Activated CD4-positive, alpha-beta T cell treated with anti-CD3 and anti-CD28 coated beads, Interleukin-10, Interleukin-2, amounts not matched to agents 100 ng/mL and 50 ng/mL, durations not matched to agents 16 hours and 8 hours (primary cell): ENCODE measurements around the gene STAT4.

Experiments
- DNase-seq: peaks from one replicate; pipeline ENCODE4 v3.0.0-alpha.2; 2020

The STAT4 gene, protein sequence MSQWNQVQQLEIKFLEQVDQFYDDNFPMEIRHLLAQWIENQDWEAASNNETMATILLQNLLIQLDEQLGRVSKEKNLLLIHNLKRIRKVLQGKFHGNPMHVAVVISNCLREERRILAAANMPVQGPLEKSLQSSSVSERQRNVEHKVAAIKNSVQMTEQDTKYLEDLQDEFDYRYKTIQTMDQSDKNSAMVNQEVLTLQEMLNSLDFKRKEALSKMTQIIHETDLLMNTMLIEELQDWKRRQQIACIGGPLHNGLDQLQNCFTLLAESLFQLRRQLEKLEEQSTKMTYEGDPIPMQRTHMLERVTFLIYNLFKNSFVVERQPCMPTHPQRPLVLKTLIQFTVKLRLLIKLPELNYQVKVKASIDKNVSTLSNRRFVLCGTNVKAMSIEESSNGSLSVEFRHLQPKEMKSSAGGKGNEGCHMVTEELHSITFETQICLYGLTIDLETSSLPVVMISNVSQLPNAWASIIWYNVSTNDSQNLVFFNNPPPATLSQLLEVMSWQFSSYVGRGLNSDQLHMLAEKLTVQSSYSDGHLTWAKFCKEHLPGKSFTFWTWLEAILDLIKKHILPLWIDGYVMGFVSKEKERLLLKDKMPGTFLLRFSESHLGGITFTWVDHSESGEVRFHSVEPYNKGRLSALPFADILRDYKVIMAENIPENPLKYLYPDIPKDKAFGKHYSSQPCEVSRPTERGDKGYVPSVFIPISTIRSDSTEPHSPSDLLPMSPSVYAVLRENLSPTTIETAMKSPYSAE

DNA sequence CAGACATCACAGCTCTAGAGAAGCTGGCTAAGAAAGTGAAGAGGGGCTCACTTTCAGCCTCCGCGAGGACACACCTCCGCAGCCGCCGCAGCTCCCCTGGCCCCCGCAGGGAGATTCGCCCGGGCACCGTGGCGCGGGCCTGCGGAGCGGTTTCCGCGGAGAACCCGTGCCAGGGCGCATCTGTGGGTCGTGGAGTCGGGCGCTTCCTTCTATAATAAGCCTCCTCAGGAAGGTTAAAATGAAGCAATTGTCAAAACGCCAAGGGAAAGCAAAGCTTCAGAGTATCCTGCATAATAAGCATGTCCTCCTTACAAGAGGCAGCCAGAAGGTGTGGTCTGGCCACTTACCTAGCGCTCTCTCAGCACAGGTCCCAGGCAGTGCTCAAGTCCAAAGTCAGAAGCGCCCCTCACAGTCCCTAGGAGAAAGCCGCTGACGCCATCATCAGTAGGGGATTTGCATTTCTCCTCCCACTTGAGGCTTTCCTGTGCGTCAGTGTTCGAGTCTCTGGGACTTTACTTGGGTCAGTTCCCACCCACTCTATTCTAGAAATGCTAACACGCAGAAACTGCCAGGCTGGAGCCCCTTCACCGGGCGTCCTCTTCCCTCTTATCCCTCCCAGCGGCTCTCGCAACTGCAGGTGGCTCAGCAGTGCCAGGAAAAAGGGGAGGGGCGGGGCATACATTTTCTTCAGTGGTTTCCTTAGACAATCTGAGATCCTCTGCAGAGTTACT is at the start of gene STAT4:
TSS of gene STAT4 (minus strand) at position 395 of the 731 bp plus-strand sequence. CDS start 2,791 bp downstream, outside the sequence.
- peak; percentile 85 for DNase-seq

DNA sequence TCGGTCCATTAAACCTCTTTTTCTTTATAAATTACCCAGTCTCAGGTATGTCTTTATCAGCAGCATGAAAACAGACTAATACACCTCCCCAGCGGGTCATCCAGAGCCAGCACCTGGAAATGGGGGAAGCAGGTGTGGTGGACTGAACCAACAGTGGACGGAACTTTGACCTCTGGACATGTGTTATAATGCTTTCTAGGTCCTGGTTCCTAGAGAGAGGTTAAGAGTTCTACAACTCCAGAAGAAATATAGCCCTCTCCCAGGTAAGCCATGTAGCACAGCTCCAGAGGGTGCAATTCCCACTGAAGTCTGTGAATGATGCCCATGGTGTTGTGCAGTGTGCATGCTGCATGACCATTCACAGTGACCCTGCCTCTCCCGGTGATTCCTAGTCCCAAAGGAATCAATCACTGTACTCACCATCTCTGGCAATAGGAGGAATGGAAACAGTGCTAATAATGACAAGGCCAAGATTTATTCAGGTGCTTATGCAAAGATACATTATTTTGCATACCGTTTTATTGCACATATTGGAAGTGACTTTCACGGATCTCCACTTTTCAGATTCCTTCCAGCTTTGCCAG is 49.2 kb upstream of the STAT4 start:
- DNase-seq = no peak

DNA sequence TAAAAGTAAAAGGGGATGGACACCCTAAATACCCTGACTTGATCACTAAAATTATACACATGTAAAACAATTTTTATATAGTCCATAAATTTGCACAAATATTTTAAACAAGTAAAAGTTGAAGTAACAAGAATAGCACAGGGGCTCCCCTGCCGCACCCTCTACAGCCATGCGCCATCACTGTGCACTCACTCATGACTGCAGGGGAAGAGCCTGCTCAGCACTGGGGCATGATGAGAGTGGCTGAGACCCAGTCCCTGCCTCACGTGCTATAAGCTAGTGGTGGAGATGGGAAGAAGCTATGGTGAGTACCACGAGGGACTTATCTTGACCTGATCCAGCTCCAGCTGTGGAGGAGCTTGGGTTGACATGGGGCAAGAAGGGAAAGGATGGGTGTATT is 47.5 kb upstream of the STAT4 start:
- no peak for DNase-seq

DNA sequence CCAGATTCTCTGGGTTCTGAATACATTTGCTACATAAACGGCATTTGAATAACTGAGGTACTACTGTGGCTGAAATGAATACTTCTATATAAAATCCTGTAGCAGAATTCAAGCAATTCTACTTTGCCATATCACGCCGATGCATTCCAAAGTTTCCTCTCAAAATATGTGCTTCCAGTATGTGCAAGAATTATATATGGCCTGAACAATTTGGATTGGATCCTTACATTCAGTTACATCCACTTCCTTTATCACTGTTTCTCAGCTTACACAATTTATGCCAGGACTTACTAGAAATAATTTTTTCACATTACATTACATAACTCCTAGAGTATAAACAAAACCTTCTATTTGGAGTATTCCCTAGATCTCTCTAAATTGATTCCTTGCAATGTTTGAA is 46.3 kb upstream of the STAT4 start:
- no peak for DNase-seq

DNA sequence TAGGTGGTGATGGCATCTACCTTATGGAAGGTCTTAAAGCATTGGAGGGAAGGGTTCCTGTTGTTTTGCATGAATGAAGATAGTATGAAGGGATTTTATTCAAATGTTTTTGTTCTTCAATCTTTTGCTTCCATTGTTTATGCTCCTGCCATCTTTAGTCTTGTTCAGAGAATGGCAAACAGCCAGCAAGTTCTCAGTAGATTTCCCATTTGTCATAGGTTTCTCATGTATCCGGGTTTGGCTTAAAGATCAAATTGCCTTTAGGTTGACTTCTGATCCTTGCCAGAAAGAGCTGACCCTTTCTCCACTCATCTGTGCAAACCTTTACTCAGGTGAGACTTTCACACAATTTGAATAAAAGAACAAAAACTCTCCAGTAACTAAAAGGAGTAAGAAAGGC is 44.2 kb upstream of the STAT4 start:
- DNase-seq = no peak

DNA sequence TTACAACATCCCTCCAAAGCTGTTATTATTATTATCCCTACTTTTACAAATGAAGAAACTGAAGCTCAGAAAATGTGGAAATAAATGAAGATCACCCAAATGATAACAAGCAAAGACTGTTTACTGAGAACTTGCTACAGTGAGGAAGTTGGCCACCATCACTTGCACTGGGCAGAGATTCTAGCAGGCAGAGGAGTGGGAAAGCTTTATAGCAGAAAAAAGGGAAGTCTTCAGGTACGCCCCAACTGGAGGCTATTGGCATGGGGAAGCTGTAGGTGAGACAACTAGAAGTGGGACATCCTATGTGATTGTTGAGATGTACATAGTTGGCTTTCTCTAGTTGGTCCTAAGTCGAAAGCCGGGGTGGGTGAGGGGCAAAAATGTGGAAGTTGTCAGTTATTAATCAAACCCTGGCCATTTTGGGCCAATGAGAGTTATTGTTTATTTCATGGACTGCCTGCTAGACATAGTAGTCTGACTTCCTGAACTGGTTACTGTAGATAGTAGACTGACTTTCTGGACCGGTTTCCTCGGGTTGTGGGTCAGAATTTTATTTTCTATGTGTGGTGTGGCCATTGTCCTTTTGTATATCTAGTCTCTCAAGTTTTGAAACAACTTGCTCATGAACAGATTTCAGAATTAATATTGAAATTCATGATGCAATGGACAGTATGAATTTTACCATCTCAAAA is 40.2 kb upstream of the STAT4 start:
- no peak for DNase-seq

DNA sequence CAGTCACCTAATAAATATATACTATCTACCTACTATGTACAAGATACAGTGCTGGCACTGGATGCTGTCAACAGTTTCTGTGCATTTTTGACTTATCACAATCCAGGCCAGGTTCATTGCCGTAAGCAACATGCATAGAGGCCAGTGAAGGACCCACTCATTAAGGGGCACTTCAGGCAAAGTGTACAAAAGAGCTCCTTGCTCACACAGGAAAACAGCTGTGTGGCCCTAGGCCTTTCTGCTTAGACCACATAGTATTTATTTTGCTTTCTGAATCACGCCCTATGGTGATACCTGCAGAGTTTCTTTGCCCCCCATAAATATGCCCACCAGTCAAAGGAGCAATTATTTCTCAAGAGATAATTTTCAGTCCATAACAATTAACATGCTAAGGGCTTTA is 39.6 kb upstream of the STAT4 start:
- no peak for DNase-seq

DNA sequence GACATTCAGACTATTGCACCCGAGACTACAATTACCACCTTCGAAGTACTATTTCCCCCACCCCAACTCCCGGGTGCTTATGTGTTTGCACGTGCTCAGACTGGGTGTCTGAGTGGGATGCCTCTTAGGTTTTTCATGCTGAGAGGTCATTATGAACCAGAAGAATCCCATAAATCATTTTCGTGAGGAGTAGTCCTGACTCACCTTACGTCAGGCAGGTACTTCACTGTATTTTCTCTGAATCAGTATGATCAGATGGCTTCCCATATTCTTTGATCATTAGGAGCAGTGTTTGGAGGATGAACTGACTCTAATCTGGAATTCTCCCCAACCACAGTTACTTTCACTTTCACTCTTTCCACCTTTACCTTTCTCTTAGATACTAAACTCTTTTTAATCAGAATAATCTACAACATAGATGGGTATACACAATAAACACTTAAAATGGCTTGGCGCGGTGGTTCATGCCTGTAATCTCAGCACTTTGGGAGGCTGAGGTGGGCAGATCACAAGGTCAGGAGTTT is 38.4 kb upstream of the STAT4 start:
- DNase-seq = no peak

DNA sequence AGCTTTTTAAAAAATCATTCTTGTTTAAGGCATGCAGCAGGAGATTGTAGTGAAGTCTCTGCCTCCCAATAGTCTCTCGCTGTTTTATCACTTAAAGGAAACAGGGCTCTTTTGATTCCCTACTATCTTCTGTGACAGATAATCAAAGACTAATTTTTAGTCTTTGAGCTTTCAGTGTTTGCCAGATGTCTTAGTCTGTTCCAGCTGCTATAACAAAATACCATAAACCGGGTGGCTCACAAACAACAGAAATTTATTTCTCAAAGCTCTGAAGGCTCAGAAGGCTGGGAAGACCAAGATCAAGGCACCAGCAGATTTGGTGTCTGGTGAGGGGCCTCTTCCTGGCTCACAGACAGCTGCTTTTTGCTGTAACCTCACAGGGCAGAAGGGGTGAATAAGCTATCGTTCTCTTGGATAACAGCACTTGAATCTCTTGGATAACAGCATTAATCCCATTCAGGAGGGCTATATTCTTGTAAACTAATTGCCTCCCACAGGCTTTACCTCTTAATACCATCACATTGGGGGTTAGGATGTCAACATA is 37.8 kb upstream of the STAT4 start:
- no peak for DNase-seq

DNA sequence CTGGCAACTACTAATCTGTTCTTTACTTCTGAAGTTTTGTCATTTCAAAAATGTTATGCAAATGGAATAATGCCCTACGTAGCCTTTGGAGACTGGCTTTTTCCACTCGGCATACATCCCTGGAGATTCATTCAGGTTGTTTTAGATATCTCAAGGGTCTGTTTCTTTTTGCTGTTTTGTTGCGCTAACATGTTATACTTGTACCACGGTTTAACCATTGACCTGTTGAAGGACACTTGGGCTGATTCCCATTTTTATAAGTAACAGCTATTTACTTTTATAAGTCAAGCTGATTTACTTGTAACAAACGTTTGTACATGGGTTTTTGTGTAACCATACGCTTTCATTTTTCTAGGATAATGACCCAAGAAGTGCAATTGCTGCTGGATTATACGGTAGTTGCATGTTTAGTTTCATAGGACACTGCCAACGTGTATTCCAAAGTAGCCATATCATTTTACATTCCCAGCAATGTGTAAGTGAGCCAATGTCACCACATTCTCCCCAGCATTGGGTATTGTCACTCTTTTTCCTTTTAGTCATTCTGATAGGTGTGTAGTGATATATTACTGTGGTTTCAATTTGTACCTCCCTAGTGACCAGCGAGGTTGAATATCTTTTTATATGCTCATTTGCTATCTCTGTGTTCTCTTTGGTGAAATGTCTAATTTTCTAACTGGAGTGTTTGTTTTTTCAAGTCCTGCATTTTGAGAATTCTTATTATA is 36.5 kb upstream of the STAT4 start:
- DNase-seq = no peak

DNA sequence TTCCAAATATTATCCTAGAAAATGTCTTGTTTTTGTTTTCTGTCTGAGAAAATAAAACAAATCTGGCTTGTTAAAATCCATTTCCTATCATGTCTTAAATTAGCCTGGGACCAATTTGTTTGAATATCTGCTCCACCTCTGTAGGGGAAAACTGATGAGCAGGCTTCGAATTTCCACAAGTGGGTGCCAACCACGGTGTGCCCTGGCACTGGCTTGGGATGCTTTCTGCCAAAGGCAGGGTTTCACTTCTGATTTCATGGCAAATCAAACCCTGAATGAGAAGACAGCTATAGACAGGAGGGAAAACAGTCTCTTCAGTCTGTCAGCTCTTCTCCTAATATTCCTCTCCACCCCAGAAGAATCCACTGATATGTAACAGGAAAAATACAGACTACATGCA is 33.7 kb upstream of the STAT4 start:
- DNase-seq = no peak

DNA sequence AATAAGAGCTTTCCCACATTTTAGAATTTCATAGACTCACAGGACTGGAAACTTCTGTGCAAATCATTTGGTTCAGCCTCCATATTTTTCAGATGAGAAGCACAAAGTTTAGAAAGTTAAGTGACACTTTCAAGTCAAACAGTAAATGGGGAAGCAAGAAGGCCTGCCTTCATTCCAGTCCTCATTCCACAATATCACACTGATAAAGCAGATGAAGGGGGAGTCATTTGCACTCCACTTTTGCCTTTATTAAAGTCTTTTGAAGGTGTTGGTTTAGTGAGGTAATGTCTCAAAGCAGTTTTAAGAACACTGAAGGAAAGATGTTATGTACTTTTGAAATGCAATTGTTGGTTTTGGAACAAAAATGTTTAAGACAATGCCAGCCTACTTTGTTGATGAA is 32.7 kb upstream of the STAT4 start:
- DNase-seq = no peak

DNA sequence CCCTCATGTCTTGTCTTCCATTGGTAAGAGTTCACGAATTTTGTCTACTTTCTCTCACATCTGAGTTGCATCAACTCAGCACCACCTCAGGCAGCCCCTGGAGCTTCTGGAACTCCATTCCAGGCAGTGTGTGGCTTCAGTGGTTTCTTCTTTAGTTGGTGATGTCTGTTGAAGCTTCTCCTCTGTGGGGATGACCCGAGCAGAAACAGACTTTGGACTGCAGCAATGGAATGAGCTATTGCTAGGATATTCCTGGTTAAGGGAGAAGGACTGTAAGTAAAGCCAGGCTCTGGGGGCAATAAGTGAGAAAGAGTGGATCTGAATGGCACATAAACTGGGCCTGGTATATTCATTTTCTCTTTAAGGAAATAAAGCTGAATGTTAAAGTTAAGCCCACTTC is 32.3 kb upstream of the STAT4 start:
- DNase-seq = no peak

DNA sequence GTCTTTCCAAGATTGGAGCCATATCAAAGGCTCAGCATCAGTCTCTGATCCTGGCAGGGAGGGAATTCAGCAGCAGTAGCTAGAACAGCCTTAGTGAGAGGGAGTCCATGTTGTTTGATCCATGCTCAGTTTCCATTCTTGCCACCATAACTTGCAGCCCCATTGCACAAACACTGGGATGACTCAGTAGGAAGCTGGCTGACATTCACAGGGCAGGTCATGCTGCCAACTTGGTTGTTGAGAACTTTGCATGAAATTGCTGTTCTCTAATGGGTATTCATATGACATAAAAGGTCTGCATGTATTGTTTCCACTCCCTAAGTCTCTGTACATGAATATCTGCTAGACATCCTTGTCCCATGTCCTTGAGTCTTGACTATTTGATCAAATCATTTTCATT is 29.9 kb upstream of the STAT4 start:
- no peak for DNase-seq

DNA sequence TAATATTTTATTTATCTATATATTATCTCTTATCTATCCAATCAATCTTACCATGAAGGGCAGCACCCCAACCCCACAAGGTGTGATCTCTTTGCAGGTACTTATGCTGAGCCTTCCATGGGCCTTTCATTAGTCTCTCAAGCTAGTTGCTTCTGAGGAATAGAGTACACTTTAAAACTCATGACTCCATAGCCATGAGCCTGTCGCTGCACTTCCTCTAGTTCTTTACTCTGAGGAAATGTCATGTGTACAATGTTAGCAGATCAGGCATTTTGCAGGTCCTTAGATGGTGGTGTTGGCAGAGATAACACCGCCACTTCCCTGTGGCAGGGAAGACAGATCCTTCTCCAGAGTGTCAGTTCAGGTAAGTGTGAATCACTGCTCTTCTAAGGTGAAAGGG is 29.5 kb upstream of the STAT4 start:
- DNase-seq = no peak

DNA sequence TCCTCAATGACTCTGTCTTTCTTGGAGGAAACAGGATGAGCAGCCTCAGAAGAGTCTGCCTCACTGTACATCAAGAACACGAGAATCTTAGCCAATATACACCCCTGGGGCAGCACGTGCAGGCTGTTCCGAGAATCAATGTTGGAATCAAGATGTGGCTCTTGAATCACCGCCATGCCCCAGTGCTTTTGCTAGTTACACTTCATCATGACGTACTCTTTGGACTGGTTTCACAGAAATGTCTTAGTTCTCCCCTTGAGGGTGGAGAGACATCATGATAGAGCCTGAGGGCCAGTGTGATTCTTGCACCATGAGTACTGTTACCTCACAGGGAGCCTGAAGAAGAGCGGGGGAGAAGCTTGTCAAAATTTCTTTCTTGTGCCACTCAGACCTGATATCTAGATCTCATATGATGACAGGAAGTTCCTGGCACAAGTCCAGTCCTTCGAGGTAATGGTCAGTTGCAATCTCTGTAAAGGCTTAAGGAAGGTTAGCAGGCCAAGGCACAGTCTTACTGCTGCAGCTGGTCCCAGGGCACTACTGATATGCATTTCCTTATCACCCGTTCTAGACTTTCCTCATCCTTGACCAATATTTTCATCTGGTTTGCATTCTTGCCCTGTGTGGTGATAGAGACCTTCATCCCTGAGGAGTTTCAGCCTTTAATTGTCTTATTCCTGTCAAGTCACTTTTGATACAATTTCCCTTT is 28.2 kb upstream of the STAT4 start:
- no peak for DNase-seq

DNA sequence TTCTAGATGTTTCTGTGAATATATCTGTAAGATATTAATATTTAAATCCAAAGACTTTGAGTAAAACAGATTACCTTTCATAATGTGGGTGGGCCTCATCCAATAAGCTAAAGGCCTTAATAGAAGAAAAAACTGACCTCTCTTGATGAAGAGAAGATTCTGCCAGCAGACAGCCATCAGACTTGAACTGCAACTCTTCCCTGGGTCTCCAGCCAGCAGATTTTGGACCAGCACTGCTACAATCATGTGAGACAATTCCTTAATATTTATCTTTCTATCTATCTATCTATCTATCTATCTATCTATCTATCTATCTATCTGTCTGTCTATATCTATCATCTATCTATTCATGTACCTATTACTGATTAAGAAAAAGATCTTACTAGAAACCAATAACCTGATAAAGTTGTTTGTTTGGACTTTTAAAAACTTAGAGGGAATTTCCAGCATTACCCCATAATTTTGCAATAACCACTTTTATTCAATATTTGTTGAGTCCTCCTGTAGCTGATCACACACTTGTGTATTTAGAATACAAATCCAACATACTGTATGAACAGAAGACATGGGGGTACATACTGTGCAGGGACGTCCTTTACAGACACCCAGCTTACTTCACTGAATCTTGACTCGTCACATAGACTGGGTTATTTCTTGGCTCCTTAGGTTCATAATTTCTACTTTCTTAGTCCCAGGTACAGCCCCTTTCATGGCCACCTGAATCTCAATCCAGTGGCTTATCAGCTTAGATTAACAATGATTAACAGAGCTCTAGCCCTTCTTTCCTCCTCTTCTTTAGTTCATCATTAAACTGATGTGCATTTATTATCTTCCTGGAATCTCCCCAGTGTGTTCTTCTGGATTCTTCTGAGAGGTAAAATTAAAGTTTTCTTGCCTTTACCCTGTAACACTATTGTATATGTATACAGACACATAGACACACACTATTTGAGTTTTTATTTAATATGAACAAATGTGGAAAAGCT is 27.2 kb upstream of the STAT4 start:
- DNase-seq = no peak

DNA sequence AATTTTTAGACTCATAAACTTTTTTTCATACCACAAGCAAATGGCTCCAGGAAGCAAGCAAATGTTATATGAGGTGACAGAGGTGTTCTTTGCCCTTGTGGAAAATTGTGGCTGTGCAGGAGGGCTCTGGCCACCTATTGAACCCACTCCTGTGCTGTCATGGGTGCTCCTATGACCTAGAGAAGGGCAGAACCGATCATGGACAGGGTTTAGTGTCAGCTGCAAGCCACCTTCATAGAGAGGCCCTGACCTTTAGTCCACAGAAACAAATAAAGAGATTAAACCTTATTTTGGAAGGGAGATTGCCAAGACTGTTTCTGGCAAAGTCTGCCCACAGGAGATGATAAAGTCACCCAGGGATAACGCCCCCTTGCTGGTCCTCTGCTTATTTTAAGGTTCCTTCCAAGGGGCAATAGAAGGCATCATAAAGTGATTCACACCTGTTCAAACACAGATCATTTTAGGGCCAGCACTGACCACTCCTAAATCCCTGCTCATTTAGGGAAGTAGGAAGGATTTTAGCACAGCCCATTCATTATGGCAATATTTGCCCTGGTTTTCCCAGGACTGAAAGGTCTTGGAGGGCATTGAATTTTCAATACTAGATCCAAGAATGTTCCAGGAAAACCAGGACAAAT is 26.1 kb upstream of the STAT4 start:
- DNase-seq = no peak

DNA sequence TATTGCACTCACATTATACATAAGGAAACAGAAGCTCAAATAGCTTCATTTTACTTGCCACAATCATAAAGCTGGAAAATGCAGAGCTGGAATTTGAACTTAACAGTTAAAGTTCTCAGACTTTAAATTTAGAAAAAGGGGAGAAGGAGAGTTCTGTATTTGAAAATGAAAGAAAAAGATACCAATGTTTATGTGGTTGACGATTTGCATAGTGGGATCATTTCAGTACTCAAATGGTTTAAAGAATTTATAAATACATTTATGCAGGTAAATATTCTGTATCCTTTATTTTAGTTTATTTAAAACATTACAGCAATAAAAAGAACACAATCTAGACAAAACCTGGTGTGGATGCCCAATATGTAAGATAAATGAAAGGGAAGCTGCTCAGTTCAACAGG is 25.5 kb upstream of the STAT4 start:
- no peak for DNase-seq
